HCT116 (cell line): Measurements from ENCODE around the gene TMTC2. TPM values are rescaled to one million over a fixed set of nuclear protein-coding genes. Genes with fewer than 3 reads are reported as not detected.

ENCODE experiments used
- ATAC-seq: fragments of 200-7000 bp; cut with Tn5 transposase; 2 replicates; pipeline ENCODE4 v1.9.1; 2020; ENCODE audit warnings: mild to moderate bottlenecking, moderate library complexity
- BruUV-seq: library from RNA; stranded (reverse); fragments of 400-500 nt; replicated peaks from 2 replicates; lab custom pipeline; 2021; lab: Mats Ljungman, UMichigan
- CTCF ChIA-PET: fragments of 300-600 bp; sonication (Branson Sonifier 250); formaldehyde crosslinking; loops from one replicate; lab custom pipeline; 2021; ENCODE audit warnings: antibody characterized with exemption; lab: Charles Lee
- POLR2A ChIA-PET: fragments of 300-600, 350-600 bp; sonication (Branson Sonifier 250); formaldehyde crosslinking; loops from one replicate; lab custom pipeline; 2021; ENCODE audit warnings: antibody characterized with exemption; lab: Charles Lee
- RAD21 ChIA-PET, 2 experiments: fragments of 300-600 bp; sonication (Branson Sonifier 250); formaldehyde crosslinking; loops; one replicate each; lab custom pipeline; 2023; ENCODE audit warnings: low total read pairs in 2 of 2; ENCODE audit not compliant: uncharacterized antibody in 2 of 2, unreplicated experiment in 2 of 2, low non-redundant PET in 1 of 2; lab: Charles Lee
- DNase-seq: peaks from one replicate; pipeline ENCODE4 v3.0.0-alpha.2; 2010; ENCODE audit warnings: low read depth, low spot score
- H2AFZ ChIP-seq: fragments of 200-600 bp; shearing (Covaris generic), sonication (generic); 2 replicates; pipeline ENCODE4 v1.6.1; 2017; ENCODE audit warnings: low read depth, mixed run types, mixed read lengths, antibody characterized with exemption, low read length; ENCODE audit not compliant: poor library complexity, severe bottlenecking
- H3K27ac ChIP-seq: 2 replicates; pipeline ENCODE4 v1.5.1; 2012; ENCODE audit warnings: low read depth, low read length
- H3K27me3 ChIP-seq: fragments of 200-600 bp; sonication (generic); 2 replicates; pipeline ENCODE4 v1.6.1; 2016; ENCODE audit warnings: mixed run types, low read length, mixed read lengths; ENCODE audit not compliant: insufficient read depth
- H3K36me3 ChIP-seq, 2 experiments: fragments of 200-500 bp in 1 of 2; fragments of 200-600 bp in 1 of 2; sonication (Bioruptor generic) in 1 of 2; sonication (generic) in 1 of 2; 2 replicates each; pipeline versions ENCODE4 v1.5.1 to v1.6.1; 2014 to 2016; ENCODE audit warnings: low read length in 2 of 2, inconsistent platforms in 1 of 2, mixed read lengths in 1 of 2, mixed run types in 1 of 2; ENCODE audit not compliant: insufficient read depth in 2 of 2, control insufficient read depth in 1 of 2
- H3K4me1 ChIP-seq, 2 experiments: fragments of 200-600 bp in 1 of 2; sonication (generic) in 1 of 2; 2 replicates each; pipeline versions ENCODE4 v1.5.1 to v1.6.1; 2012 to 2017; ENCODE audit warnings: low read length in 2 of 2, inconsistent platforms in 1 of 2, mild to moderate bottlenecking in 1 of 2, mixed read lengths in 1 of 2, mixed run types in 1 of 2, moderate library complexity in 1 of 2; ENCODE audit not compliant: insufficient read depth in 2 of 2, control insufficient read depth in 1 of 2
- H3K4me2 ChIP-seq: fragments of 200-600 bp; sonication (generic); 2 replicates; pipeline ENCODE4 v1.6.1; 2017; ENCODE audit warnings: mixed run types, low read length, mixed read lengths
- H3K4me3 ChIP-seq, 2 experiments: fragments of 200-600 bp in 1 of 2; sonication (generic) in 1 of 2; replicated peaks in 1 of 2; 2 replicates each; pipeline ENCODE4 v1.5.1; 2011 to 2016; ENCODE audit warnings: low read length in 2 of 2, control low read depth in 1 of 2, low read depth in 1 of 2, mild to moderate bottlenecking in 1 of 2, mixed read lengths in 1 of 2, mixed run types in 1 of 2
- H3K79me2 ChIP-seq: fragments of 200-600 bp; sonication (generic); 2 replicates; pipeline ENCODE4 v1.6.1; 2017; ENCODE audit warnings: mild to moderate bottlenecking, mixed run types, low read length, moderate library complexity, mixed read lengths; ENCODE audit not compliant: insufficient read depth
- H3K9ac ChIP-seq: fragments of 200-600 bp; sonication (generic); 2 replicates; pipeline ENCODE4 v1.6.1; 2016; ENCODE audit warnings: low read length, mixed read lengths
- H3K9me2 ChIP-seq: fragments of 200-600 bp; sonication (generic), shearing (Covaris generic); 2 replicates; pipeline ENCODE4 v1.6.1; 2017; ENCODE audit warnings: mixed run types, mild to moderate bottlenecking, moderate library complexity; ENCODE audit not compliant: insufficient read depth
- H3K9me3 ChIP-seq, 2 experiments: fragments of 200-500 bp in 1 of 2; fragments of 200-600 bp in 1 of 2; sonication (Bioruptor generic) in 1 of 2; sonication (generic) in 1 of 2; 2 replicates each; pipeline ENCODE4 v1.6.1; 2014 to 2017; ENCODE audit warnings: low read length in 2 of 2, mixed read lengths in 2 of 2, inconsistent platforms in 1 of 2, low read depth in 1 of 2, mild to moderate bottlenecking in 1 of 2, mixed run types in 1 of 2, moderate library complexity in 1 of 2; ENCODE audit not compliant: control insufficient read depth in 1 of 2, insufficient read depth in 1 of 2
- H4K20me1 ChIP-seq: fragments of 200-600 bp; sonication (generic), shearing (Covaris generic); 2 replicates; pipeline ENCODE4 v1.6.1; 2017; ENCODE audit warnings: mixed run types, mild to moderate bottlenecking, moderate library complexity; ENCODE audit not compliant: insufficient read depth
- ATF3 ChIP-seq: IDR thresholded peaks from 2 replicates; pipeline ENCODE4 v1.6.1; 2012
- CBX3 ChIP-seq: IDR thresholded peaks from 2 replicates; pipeline ENCODE4 v1.6.1; 2012; ENCODE audit warnings: low read depth
- CEBPB ChIP-seq: IDR thresholded peaks from 2 replicates; pipeline ENCODE4 v1.6.1; 2012; ENCODE audit warnings: low read depth
- CTCF ChIP-seq, 3 experiments: fragments of 200-600 bp in 1 of 3; sonication (generic) in 1 of 3; IDR thresholded peaks in 2 of 3; conservative IDR thresholded peaks in 1 of 3; 2 replicates each; pipeline ENCODE4 v1.5.1; 2012 to 2017; ENCODE audit warnings: low read depth in 2 of 3, low read length in 2 of 3, antibody characterized with exemption in 1 of 3, borderline replicate concordance in 1 of 3, control low read depth in 1 of 3, mild to moderate bottlenecking in 1 of 3, mixed read lengths in 1 of 3, mixed run types in 1 of 3, moderate library complexity in 1 of 3; ENCODE audit not compliant: insufficient read depth in 1 of 3
- EZH2 ChIP-seq: fragments of 200-600 bp; sonication (generic); IDR thresholded peaks from 2 replicates; pipeline ENCODE4 v1.6.1; 2017; ENCODE audit warnings: antibody characterized with exemption, mixed run types
- FOSL1 ChIP-seq: IDR thresholded peaks from 2 replicates; pipeline ENCODE4 v1.6.1; 2012; ENCODE audit warnings: low read depth
- JUND ChIP-seq: IDR thresholded peaks from 2 replicates; pipeline ENCODE4 v1.6.1; 2012
- MAX ChIP-seq: IDR thresholded peaks from 2 replicates; pipeline ENCODE4 v1.6.1; 2012
- POLR2A ChIP-seq: IDR thresholded peaks from 2 replicates; pipeline ENCODE4 v1.7.0; 2011; ENCODE audit warnings: borderline replicate concordance; ENCODE audit not compliant: insufficient read depth, insufficient read length; ENCODE audit errors: extremely low read depth
- SRF ChIP-seq: IDR thresholded peaks from 2 replicates; pipeline ENCODE4 v1.6.1; 2012; ENCODE audit warnings: low read depth
- TCF7L2 ChIP-seq: IDR thresholded peaks from 2 replicates; pipeline ENCODE4 v1.7.0; 2011; ENCODE audit warnings: borderline replicate concordance, inconsistent platforms; ENCODE audit not compliant: insufficient read depth, insufficient read length; ENCODE audit errors: extremely low read depth
- YY1 ChIP-seq: IDR thresholded peaks from 2 replicates; pipeline ENCODE4 v1.6.1; 2011; ENCODE audit warnings: low read length, low read depth, moderate library complexity, mild to moderate bottlenecking; ENCODE audit not compliant: insufficient replicate concordance; ENCODE audit errors: extremely low read depth
- ZBTB33 ChIP-seq: IDR thresholded peaks from 2 replicates; pipeline ENCODE4 v1.6.1; 2011; ENCODE audit warnings: mild to moderate bottlenecking, low read length, moderate library complexity; ENCODE audit not compliant: insufficient replicate concordance; ENCODE audit errors: extremely low read depth
- ZFX ChIP-seq: fragments of 450-650 bp; IDR thresholded peaks from 2 replicates; pipeline ENCODE4 v1.6.1; 2017
- ZNF274 ChIP-seq: fragments of 200-500 bp; sonication (Bioruptor generic); IDR thresholded peaks from 2 replicates; pipeline ENCODE4 v1.6.1; 2014; ENCODE audit warnings: mild to moderate bottlenecking, low read depth, low read length, inconsistent platforms
- intact Hi-C: fragments of 100-400 bp; cut with micrococcal nuclease; formaldehyde crosslinking; loops from 2 replicates; pipeline ENCODE4 v1.10.0; 2022
- total RNA-seq: library from RNA; stranded (reverse); gene quantifications from one replicate; pipeline ENCODE4 v1.2.1, GENCODE V29; 2021; ENCODE audit not compliant: unreplicated experiment

Gene TMTC2
- total RNA-seq, 1 experiment from 2014 or later: 11.5 TPM

- Histone ChIP-seq H3K27ac (no peak overlapping the region), H3K4me3 (no peak overlapping the region), H3K4me2 (no peak overlapping the region), H3K9ac (no peak overlapping the region), H3K9me2 (no peaks in the 10 kb centered on the region), H3K4me1 (no peaks in the 10 kb centered on the region), H4K20me1 (no peaks in the 10 kb centered on the region), H3K9me3 (no peaks in the 10 kb centered on the region), H2AFZ (no peak overlapping the region), H3K79me2 (no peaks in the 10 kb centered on the region), H3K36me3 (no peaks in the 10 kb centered on the region), H3K27me3 (no peaks in the 10 kb centered on the region)
- ATAC-seq: no peak
- no peak for TF ChIP-seq EZH2
- no peak for TF ChIP-seq CEBPB
- TF ChIP-seq MAX: no peak
- TF ChIP-seq ZNF274: no peak
- TF ChIP-seq SRF: no peak
- TF ChIP-seq ZFX: no peak
- no peak for TF ChIP-seq JUND
- no peak for TF ChIP-seq CBX3
- TF ChIP-seq POLR2A: no peak
- TF ChIP-seq ZBTB33: no peak
- no peak for TF ChIP-seq ATF3
- TF ChIP-seq FOSL1: no peak
- no peak for TF ChIP-seq CTCF (IDR thresholded peaks at IDR 0.05 in 2 of 3, conservative IDR thresholded peaks at IDR 0.05 in 1 of 3; ENCODE audit: borderline replicate concordance in 1 of 3, insufficient read depth in 1 of 3, low read depth in 2 of 3, low read length in 2 of 3)
- TF ChIP-seq TCF7L2: no peak
- TF ChIP-seq YY1: no peak
- intact Hi-C loops: no loop called here
- POLR2A ChIA-PET: no interaction called here
- no peak for DNase-seq
- CTCF ChIA-PET: no interaction called here
- BruUV-seq: no TSS peak
- RAD21 ChIA-PET: no interaction called here
These were observed 309.6 kb downstream of the TMTC2 start for GRCh38 chr12:82996168-82996812.
